KMS-11 (cell line): ENCODE measurements around the gene RIMS1.

ENCODE experiments used
- H2AFZ ChIP-seq: fragments of 200-600 bp; sonication (generic); 2 replicates; pipeline ENCODE4 v1.6.1; 2016; ENCODE audit warnings: antibody characterized with exemption, mixed run types, low read depth
- H3K27ac ChIP-seq: fragments of 200-600 bp; sonication (generic); 2 replicates; pipeline ENCODE4 v1.6.1; 2016; ENCODE audit warnings: mild to moderate bottlenecking, mixed run types
- H3K27me3 ChIP-seq: fragments of 200-600 bp; sonication (generic); 2 replicates; pipeline ENCODE4 v1.6.1; 2017; ENCODE audit warnings: mild to moderate bottlenecking, low read depth, mixed run types, moderate library complexity; ENCODE audit not compliant: insufficient read depth
- H3K36me3 ChIP-seq: fragments of 200-600 bp; sonication (generic); 2 replicates; pipeline ENCODE4 v1.6.1; 2017; ENCODE audit warnings: mild to moderate bottlenecking, mixed run types; ENCODE audit not compliant: insufficient read depth
- H3K4me1 ChIP-seq: fragments of 200-600 bp; sonication (generic); 2 replicates; pipeline ENCODE4 v1.6.1; 2016; ENCODE audit warnings: mild to moderate bottlenecking, low read depth, mixed run types; ENCODE audit not compliant: poor library complexity, severe bottlenecking
- H3K4me2 ChIP-seq: fragments of 200-600 bp; sonication (generic); 2 replicates; pipeline ENCODE4 v1.7.0; 2016; ENCODE audit warnings: mild to moderate bottlenecking, mixed run types
- H3K4me3 ChIP-seq: fragments of 200-600 bp; sonication (generic); IDR thresholded peaks from 2 replicates; pipeline ENCODE4 v1.6.1; 2017; ENCODE audit warnings: low read depth, low read length, mixed read lengths; ENCODE audit not compliant: insufficient read depth
- H3K79me2 ChIP-seq: fragments of 200-600 bp; sonication (generic); 2 replicates; pipeline ENCODE4 v1.6.1; 2016; ENCODE audit warnings: low read depth, mixed run types; ENCODE audit not compliant: insufficient read depth
- H3K9ac ChIP-seq: fragments of 200-600 bp; sonication (generic); 2 replicates; pipeline ENCODE4 v1.6.1; 2016; ENCODE audit warnings: mild to moderate bottlenecking, mixed run types
- H4K20me1 ChIP-seq: fragments of 200-600 bp; sonication (generic); 2 replicates; pipeline ENCODE4 v1.6.1; 2016; ENCODE audit warnings: mild to moderate bottlenecking, mixed run types; ENCODE audit not compliant: insufficient read depth
- TF ChIP-seq, protein P1 (sequence below): fragments of 200-600 bp; sonication (generic); conservative IDR thresholded peaks from 2 replicates; pipeline ENCODE4 v1.6.1; 2017; ENCODE audit warnings: low read depth, mild to moderate bottlenecking, antibody characterized with exemption, low read length, moderate library complexity, mixed read lengths

RIMS1 gene

DNA sequence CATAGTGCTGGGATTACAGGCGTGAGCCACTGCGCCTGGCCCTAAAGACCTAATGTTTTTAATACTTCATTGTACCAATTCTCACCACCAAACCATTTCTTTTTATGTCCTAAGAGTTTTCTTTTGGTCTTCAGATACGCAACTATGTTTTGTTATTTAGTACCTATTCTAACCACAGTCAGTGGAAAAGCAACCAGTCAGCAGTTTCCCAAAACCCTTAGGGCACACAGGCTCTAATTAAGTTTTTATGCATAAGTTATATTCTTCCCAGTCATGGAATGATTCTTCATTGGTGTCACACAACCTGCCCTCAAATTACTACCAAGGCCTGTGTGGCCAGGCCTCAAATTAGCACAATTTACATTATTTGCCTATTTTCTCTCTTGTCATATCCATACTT is 487.8 kb downstream of the RIMS1 start:
- Histone ChIP-seq H3K36me3 (no peaks in the 10 kb centered on the region), H3K4me3 (no peak overlapping the region), H3K4me1 (no peaks in the 10 kb centered on the region), H2AFZ (no peak overlapping the region), H3K4me2 (no peak overlapping the region), H3K9ac (no peak overlapping the region), H3K27me3 (no peaks in the 10 kb centered on the region), H3K79me2 (no peaks in the 10 kb centered on the region), H3K27ac (no peak overlapping the region), H4K20me1 (no peaks in the 10 kb centered on the region)
- TF ChIP-seq, protein P1, sequence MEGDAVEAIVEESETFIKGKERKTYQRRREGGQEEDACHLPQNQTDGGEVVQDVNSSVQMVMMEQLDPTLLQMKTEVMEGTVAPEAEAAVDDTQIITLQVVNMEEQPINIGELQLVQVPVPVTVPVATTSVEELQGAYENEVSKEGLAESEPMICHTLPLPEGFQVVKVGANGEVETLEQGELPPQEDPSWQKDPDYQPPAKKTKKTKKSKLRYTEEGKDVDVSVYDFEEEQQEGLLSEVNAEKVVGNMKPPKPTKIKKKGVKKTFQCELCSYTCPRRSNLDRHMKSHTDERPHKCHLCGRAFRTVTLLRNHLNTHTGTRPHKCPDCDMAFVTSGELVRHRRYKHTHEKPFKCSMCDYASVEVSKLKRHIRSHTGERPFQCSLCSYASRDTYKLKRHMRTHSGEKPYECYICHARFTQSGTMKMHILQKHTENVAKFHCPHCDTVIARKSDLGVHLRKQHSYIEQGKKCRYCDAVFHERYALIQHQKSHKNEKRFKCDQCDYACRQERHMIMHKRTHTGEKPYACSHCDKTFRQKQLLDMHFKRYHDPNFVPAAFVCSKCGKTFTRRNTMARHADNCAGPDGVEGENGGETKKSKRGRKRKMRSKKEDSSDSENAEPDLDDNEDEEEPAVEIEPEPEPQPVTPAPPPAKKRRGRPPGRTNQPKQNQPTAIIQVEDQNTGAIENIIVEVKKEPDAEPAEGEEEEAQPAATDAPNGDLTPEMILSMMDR: no peak

DNA sequence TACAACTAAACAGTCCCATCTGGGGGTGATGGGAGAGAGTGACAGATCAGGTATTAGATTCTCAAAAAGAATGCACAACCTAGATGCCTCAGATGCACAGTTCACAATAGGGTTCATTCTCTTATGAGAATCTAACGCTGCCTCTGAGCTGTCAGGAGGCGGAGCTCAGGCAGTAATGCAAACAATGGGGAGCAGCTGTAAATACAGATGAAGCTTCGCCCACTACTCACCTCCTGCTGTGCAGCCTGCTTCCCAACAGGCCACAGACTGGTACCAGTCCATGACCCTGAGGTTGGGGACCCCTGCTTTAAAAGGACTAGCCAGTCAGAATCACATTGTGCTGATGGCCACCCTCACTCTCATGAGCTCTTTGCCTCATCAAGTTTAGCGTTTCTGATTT is 488.5 kb downstream of the RIMS1 start:
- no peak overlapping the region for H3K9ac ChIP-seq
- no peaks in the 10 kb centered on the region for H3K36me3 ChIP-seq
- H3K4me1 ChIP-seq: no peaks in the 10 kb centered on the region
- no peak overlapping the region for H3K27ac ChIP-seq
- no peak overlapping the region for H3K4me3 ChIP-seq
- H3K4me2 ChIP-seq: no peak overlapping the region
- no peak overlapping the region for H2AFZ ChIP-seq
- no peaks in the 10 kb centered on the region for H4K20me1 ChIP-seq
- TF ChIP-seq, protein P1: no peak
- H3K27me3 ChIP-seq: no peaks in the 10 kb centered on the region
- no peaks in the 10 kb centered on the region for H3K79me2 ChIP-seq

DNA sequence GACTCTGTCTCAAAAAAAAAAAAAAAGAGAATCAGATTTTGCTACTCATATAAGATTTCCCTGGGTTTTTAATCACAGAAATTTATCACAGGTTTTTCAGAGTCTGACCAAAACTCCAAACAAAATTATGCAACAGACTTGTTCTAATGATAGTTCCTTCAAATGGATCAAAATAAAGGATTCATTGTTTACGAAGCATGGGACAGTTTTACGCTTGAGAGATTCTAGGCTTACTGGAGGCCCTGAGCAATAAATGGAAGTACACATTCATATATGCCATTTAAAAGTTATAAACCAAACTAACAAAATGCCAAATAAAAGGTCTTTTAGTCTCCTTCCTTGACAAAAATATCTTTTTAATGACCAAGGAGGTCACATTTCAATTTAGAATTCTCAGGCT is 490.4 kb downstream of the RIMS1 start:
- Histone ChIP-seq H3K4me1 (no peaks in the 10 kb centered on the region), H3K36me3 (no peaks in the 10 kb centered on the region), H3K4me2 (no peak overlapping the region), H4K20me1 (no peaks in the 10 kb centered on the region), H3K9ac (no peak overlapping the region), H3K27ac (no peak overlapping the region), H3K79me2 (no peaks in the 10 kb centered on the region), H3K4me3 (no peak overlapping the region), H2AFZ (no peak overlapping the region), H3K27me3 (no peaks in the 10 kb centered on the region)
- TF ChIP-seq, protein P1: no peak

DNA sequence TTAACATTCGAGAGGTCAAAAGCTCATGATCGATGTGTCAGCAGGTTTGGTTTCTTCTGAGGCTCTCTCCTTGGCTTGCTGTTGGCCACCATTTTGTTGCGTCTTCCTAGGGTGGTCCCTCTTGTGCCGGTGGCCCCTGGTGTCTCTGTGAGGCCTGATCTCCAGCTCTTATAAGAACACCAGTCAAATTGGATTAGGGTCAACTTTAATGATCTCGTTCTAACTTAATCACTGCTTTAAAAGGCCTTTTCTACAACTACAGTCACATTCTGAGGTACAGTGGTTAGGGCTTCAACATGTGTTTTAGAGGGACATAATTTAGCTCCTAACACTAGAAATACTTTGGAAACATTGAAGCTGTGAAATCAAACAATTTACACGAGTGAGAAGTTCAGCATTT is 494.7 kb downstream of the RIMS1 start:
- Histone ChIP-seq H3K27me3 (no peaks in the 10 kb centered on the region), H3K4me2 (no peak overlapping the region), H4K20me1 (no peaks in the 10 kb centered on the region), H2AFZ (no peak overlapping the region), H3K9ac (no peak overlapping the region), H3K4me1 (no peaks in the 10 kb centered on the region), H3K79me2 (no peaks in the 10 kb centered on the region), H3K36me3 (no peaks in the 10 kb centered on the region), H3K27ac (no peak overlapping the region), H3K4me3 (no peak overlapping the region)
- TF ChIP-seq, protein P1: no peak
